Calu3 (cell line): Measurements from ENCODE around the gene NTNG1. TPM values are rescaled to one million over a fixed set of nuclear protein-coding genes. Genes with fewer than 3 reads are reported as not detected.

Experiments used
- BruUV-seq: library from RNA; stranded (reverse); fragments of 400-500 nt; replicated peaks from 2 replicates; lab custom pipeline; 2021; lab: Mats Ljungman, UMichigan
- CTCF ChIA-PET: fragments of 300-600 bp; sonication (Branson Sonifier 250); formaldehyde crosslinking; loops from one replicate; lab custom pipeline; 2022; ENCODE audit warnings: antibody characterized with exemption; lab: Charles Lee
- DNase-seq: peaks from one replicate; pipeline ENCODE4 v3.0.0; 2022
- H3K27ac Mint-ChIP-seq: one replicate; pipeline ENCODE4 v1.8.0; 2022; ENCODE audit warnings: mixed read lengths; ENCODE audit not compliant: unreplicated experiment
- H3K27me3 Mint-ChIP-seq: one replicate; pipeline ENCODE4 v1.8.0; 2022; ENCODE audit warnings: mixed read lengths; ENCODE audit not compliant: unreplicated experiment
- H3K36me3 Mint-ChIP-seq: one replicate; pipeline ENCODE4 v1.8.0; 2022; ENCODE audit warnings: mild to moderate bottlenecking, moderate library complexity, mixed read lengths; ENCODE audit not compliant: insufficient read depth, unreplicated experiment
- H3K4me1 Mint-ChIP-seq: one replicate; pipeline ENCODE4 v1.8.0; 2022; ENCODE audit warnings: mild to moderate bottlenecking, low read depth, mixed read lengths; ENCODE audit not compliant: unreplicated experiment
- H3K4me3 Mint-ChIP-seq: one replicate; pipeline ENCODE4 v1.8.0; 2022; ENCODE audit warnings: mild to moderate bottlenecking, low read depth, moderate library complexity, mixed read lengths; ENCODE audit not compliant: unreplicated experiment
- H3K9me3 Mint-ChIP-seq: one replicate; pipeline ENCODE4 v1.8.0; 2022; ENCODE audit warnings: low read depth, mixed read lengths; ENCODE audit not compliant: unreplicated experiment
- intact Hi-C: fragments of 100-400 bp; cut with micrococcal nuclease; formaldehyde crosslinking; loops from one replicate; pipeline ENCODE4 v1.10.0; 2022; ENCODE audit not compliant: unreplicated experiment
- total RNA-seq: library from RNA; stranded (reverse); gene quantifications from 2 replicates; pipeline ENCODE4 v1.2.3, GENCODE V29; 2022
- TF ChIP-seq, protein P1 (sequence below): fragments of 200-600 bp; IDR thresholded peaks from one replicate; pipeline ENCODE4 v1.8.0; 2022; ENCODE audit warnings: antibody characterized with exemption; ENCODE audit not compliant: unreplicated experiment

Gene NTNG1
- total RNA-seq, 1 experiment from 2014 or later = 2.6 TPM

DNA sequence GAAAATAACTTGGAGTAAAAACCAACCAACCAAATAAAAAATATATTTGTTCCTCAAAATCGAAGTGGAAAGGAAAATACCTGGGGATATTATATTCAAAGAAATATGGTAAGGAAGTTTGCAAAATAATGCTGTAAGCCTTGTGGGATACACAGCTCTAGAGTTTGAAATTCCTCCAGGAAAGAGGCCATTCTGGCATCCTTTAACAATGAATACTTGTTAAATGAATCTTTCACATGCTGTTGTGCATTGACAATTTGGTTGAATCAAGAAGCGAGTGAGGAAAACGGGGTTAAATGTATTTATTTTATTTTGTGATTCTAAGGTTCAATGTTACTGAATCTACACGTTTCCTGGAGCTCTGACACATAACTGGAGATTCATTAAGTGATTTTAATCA is 30.5 kb upstream of the NTNG1 start:
- DNase-seq = no peak
- no peaks in the 10 kb centered on the region for H3K4me1 Mint-ChIP-seq
- BruUV-seq = no TSS peak
- TF ChIP-seq, protein P1, sequence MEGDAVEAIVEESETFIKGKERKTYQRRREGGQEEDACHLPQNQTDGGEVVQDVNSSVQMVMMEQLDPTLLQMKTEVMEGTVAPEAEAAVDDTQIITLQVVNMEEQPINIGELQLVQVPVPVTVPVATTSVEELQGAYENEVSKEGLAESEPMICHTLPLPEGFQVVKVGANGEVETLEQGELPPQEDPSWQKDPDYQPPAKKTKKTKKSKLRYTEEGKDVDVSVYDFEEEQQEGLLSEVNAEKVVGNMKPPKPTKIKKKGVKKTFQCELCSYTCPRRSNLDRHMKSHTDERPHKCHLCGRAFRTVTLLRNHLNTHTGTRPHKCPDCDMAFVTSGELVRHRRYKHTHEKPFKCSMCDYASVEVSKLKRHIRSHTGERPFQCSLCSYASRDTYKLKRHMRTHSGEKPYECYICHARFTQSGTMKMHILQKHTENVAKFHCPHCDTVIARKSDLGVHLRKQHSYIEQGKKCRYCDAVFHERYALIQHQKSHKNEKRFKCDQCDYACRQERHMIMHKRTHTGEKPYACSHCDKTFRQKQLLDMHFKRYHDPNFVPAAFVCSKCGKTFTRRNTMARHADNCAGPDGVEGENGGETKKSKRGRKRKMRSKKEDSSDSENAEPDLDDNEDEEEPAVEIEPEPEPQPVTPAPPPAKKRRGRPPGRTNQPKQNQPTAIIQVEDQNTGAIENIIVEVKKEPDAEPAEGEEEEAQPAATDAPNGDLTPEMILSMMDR = no peak
- H3K27me3 Mint-ChIP-seq = no peaks in the 10 kb centered on the region
- H3K36me3 Mint-ChIP-seq = no peaks in the 10 kb centered on the region
- H3K27ac Mint-ChIP-seq = no peak overlapping the region
- no peak overlapping the region for H3K4me3 Mint-ChIP-seq
- no peaks in the 10 kb centered on the region for H3K9me3 Mint-ChIP-seq
- intact Hi-C loops = no loop called here
- CTCF ChIA-PET = no interaction called here

DNA sequence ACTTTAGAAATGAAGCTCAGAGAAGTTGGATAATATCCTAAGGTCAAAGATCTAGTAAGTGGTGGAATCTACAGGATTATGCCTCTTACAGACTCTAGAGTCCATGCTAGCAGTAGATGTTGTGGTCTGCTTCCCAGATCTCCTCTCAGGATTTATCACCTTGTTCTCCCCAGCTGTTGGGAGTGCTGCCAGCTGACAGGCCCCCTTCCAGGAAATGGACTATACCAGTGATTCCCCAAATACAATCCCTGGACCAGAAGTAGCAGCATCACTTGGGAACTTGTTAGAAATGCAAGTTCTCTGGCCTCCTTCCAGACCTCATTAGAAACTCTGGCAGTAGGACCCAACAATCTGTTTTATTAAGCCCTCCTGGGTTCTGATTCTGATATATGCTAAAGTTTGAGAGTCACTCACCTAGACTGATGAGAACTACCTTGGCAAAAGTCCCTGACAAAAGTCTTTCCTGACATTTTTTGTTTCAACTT is 24.5 kb upstream of the NTNG1 start:
- H3K36me3 Mint-ChIP-seq = no peaks in the 10 kb centered on the region
- no peak overlapping the region for H3K4me3 Mint-ChIP-seq
- H3K4me1 Mint-ChIP-seq = no peaks in the 10 kb centered on the region
- H3K9me3 Mint-ChIP-seq = peaks cover 3% of the 10 kb centered on the region
- no TSS peak for BruUV-seq
- intact Hi-C loops = no loop called here
- CTCF ChIA-PET = no interaction called here
- TF ChIP-seq, protein P1 = no peak
- DNase-seq = no peak
- no peaks in the 10 kb centered on the region for H3K27me3 Mint-ChIP-seq
- no peak overlapping the region for H3K27ac Mint-ChIP-seq

- DNase-seq = no peak
- intact Hi-C loops = no loop called here
- H3K9me3 Mint-ChIP-seq = no peaks in the 10 kb centered on the region
- H3K27me3 Mint-ChIP-seq = no peaks in the 10 kb centered on the region
- no peak overlapping the region for H3K27ac Mint-ChIP-seq
- no peak overlapping the region for H3K4me3 Mint-ChIP-seq
- H3K36me3 Mint-ChIP-seq = no peaks in the 10 kb centered on the region
- BruUV-seq = no TSS peak
- CTCF ChIA-PET = no interaction called here
- H3K4me1 Mint-ChIP-seq = no peaks in the 10 kb centered on the region
- TF ChIP-seq, protein P1 = no peak
Measured at GRCh38 chr1:107122225-107122624, 18.6 kb upstream of the NTNG1 start.

- no peaks in the 10 kb centered on the region for H3K4me1 Mint-ChIP-seq
- H3K27me3 Mint-ChIP-seq = no peaks in the 10 kb centered on the region
- intact Hi-C loops = no loop called here
- H3K36me3 Mint-ChIP-seq = no peaks in the 10 kb centered on the region
- BruUV-seq = no TSS peak
- H3K9me3 Mint-ChIP-seq = no peaks in the 10 kb centered on the region
- no peak overlapping the region for H3K4me3 Mint-ChIP-seq
- no peak overlapping the region for H3K27ac Mint-ChIP-seq
- TF ChIP-seq, protein P1 = no peak
- CTCF ChIA-PET = no interaction called here
- DNase-seq = no peak
Measured at GRCh38 chr1:107123741-107124140, 17.1 kb upstream of the NTNG1 start.
